ENCODE measurements around the gene SLC16A5. TPM values are rescaled to one million over a fixed set of nuclear protein-coding genes. Genes with fewer than 3 reads are reported as not detected.

SLC16A5 gene
- polyA plus RNA-seq, 1 donor (not counting 4 experiments of a cell fraction or from before 2014, with no cell fraction given): 3.5 TPM

GRCh38 chr17:75146592-75146991 lies 58.8 kb downstream of the SLC16A5 start:
- H3K79me2 ChIP-seq (ENCODE audit: control insufficient read depth, insufficient read depth, low read length): peaks cover 59% of the 10 kb centered on the region
- no peak overlapping the region for H2AFZ ChIP-seq (ENCODE audit: control insufficient read depth, low read length)

DNA sequence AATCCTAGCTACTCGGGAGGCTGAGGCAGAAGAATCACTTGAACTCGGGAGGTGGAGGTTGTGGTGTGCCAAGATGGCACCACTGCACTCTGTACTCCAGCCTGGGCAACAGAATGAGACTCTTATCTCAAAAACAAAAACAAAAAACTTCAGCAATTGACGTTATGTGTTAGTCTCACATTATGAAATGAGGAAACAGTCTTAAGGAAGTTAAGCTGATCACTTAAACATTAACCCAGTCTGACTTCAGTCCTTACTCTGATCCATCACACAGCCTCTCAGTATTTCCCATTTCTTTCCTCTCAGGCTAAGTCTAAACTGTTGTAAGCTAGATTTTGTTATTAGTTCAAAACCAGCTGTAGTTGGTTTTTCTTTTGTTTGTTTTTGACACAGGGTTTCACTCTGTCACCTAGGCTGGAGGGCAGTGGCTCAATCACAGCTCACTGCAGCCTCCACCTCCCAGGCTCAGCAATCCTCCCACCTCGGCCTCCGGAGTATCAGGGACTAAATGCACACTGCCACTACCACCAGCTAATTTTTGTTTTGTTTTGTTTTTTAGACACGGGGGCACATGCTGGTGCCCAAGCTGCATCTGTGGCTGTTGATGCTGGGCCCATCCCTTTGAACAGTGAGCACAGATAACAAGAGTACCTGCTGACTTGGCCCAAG lies 60.3 kb downstream of the SLC16A5 start:
- Histone ChIP-seq H3K4me1 (ENCODE audit: control insufficient read depth, extremely low read depth, insufficient read depth, low read length) (peaks cover 12% of the 10 kb centered on the region), H3K79me2 (ENCODE audit: control insufficient read depth, insufficient read depth, low read length) (peaks cover 68% of the 10 kb centered on the region), H3K27me3 (ENCODE audit: control insufficient read depth, extremely low read depth, insufficient read depth, low read length) (no peaks in the 10 kb centered on the region), H4K20me1 (ENCODE audit: control insufficient read depth, extremely low read depth, insufficient read depth, low read length) (peaks cover 13% of the 10 kb centered on the region), H3K4me2 (ENCODE audit: control insufficient read depth, extremely low read depth, insufficient read depth, low read depth, low read length) (no peak overlapping the region), H3K9me1 (ENCODE audit: control insufficient read depth, extremely low read depth, insufficient read depth, low read length) (no peaks in the 10 kb centered on the region), H3K4me3 (ENCODE audit: control insufficient read depth in 2 of 3, extremely low read depth in 1 of 3, insufficient read depth in 2 of 3, low read depth in 1 of 3, low read length in 3 of 3) (no peak overlapping the region), H3K36me3 (ENCODE audit: control insufficient read depth in 2 of 2, extremely low read depth in 1 of 2, insufficient read depth in 2 of 2, low read length in 2 of 2) (peaks cover 35 to 49% of the 10 kb centered on the region in 2 experiments), H3K9ac (ENCODE audit: control insufficient read depth, extremely low read depth, insufficient read depth, low read length) (no peak overlapping the region), H3K9me3 (ENCODE audit: control insufficient read depth, low read depth, low read length) (no peaks in the 10 kb centered on the region), H3K27ac (ENCODE audit: control insufficient read depth, insufficient read depth, low read length) (no peak overlapping the region), H2AFZ (ENCODE audit: control insufficient read depth, low read length) (no peak overlapping the region)
- TF ChIP-seq, protein P1, sequence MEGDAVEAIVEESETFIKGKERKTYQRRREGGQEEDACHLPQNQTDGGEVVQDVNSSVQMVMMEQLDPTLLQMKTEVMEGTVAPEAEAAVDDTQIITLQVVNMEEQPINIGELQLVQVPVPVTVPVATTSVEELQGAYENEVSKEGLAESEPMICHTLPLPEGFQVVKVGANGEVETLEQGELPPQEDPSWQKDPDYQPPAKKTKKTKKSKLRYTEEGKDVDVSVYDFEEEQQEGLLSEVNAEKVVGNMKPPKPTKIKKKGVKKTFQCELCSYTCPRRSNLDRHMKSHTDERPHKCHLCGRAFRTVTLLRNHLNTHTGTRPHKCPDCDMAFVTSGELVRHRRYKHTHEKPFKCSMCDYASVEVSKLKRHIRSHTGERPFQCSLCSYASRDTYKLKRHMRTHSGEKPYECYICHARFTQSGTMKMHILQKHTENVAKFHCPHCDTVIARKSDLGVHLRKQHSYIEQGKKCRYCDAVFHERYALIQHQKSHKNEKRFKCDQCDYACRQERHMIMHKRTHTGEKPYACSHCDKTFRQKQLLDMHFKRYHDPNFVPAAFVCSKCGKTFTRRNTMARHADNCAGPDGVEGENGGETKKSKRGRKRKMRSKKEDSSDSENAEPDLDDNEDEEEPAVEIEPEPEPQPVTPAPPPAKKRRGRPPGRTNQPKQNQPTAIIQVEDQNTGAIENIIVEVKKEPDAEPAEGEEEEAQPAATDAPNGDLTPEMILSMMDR (optimal IDR thresholded peaks at IDR 0.05 in 1 of 3, IDR thresholded peaks at IDR 0.05 in 1 of 3, conservative IDR thresholded peaks at IDR 0.05 in 1 of 3; ENCODE audit: extremely low read depth in 1 of 3, insufficient read depth in 2 of 3, low read length in 3 of 3): no peak
- TF ChIP-seq EZH2 (IDR thresholded peaks at IDR 0.05; ENCODE audit: low read length): no peak
- DNase-seq (ENCODE audit: low read depth, low spot score): no peak
- no peak for FAIRE-seq
- dilution Hi-C loops (cut with MboI; ENCODE audit: extremely low pct_ligation_motif_present, low sequenced_read_pairs): no loop called here

More at GRCh38 chr17:75146592-75146991, 58.8 kb downstream of the SLC16A5 start:
- H4K20me1 ChIP-seq (ENCODE audit: control insufficient read depth, extremely low read depth, insufficient read depth, low read length): peaks cover 8% of the 10 kb centered on the region
- no peak overlapping the region for H3K27ac ChIP-seq (ENCODE audit: control insufficient read depth, insufficient read depth, low read length)
- no peak overlapping the region for H3K4me3 ChIP-seq (ENCODE audit: control insufficient read depth in 2 of 3, extremely low read depth in 1 of 3, insufficient read depth in 2 of 3, low read depth in 1 of 3, low read length in 3 of 3)
- FAIRE-seq (no peak), DNase-seq (ENCODE audit: low read depth, low spot score) (no peak)
- no peaks in the 10 kb centered on the region for H3K4me1 ChIP-seq (ENCODE audit: control insufficient read depth, extremely low read depth, insufficient read depth, low read length)
- dilution Hi-C loops (cut with MboI; ENCODE audit: extremely low pct_ligation_motif_present, low sequenced_read_pairs): no loop called here
- no peak overlapping the region for H3K4me2 ChIP-seq (ENCODE audit: control insufficient read depth, extremely low read depth, insufficient read depth, low read depth, low read length)
- TF ChIP-seq, protein P1 (optimal IDR thresholded peaks at IDR 0.05 in 1 of 3, IDR thresholded peaks at IDR 0.05 in 1 of 3, conservative IDR thresholded peaks at IDR 0.05 in 1 of 3; ENCODE audit: extremely low read depth in 1 of 3, insufficient read depth in 2 of 3, low read length in 3 of 3): no peak
- no peak for TF ChIP-seq EZH2 (IDR thresholded peaks at IDR 0.05; ENCODE audit: low read length)
- no peaks in the 10 kb centered on the region for H3K9me3 ChIP-seq (ENCODE audit: control insufficient read depth, low read depth, low read length)
- no peaks in the 10 kb centered on the region for H3K9me1 ChIP-seq (ENCODE audit: control insufficient read depth, extremely low read depth, insufficient read depth, low read length)
- no peak overlapping the region for H3K9ac ChIP-seq (ENCODE audit: control insufficient read depth, extremely low read depth, insufficient read depth, low read length)
- peaks cover 40 to 57% of the 10 kb centered on the region in 2 experiments for H3K36me3 ChIP-seq (ENCODE audit: control insufficient read depth in 2 of 2, extremely low read depth in 1 of 2, insufficient read depth in 2 of 2, low read length in 2 of 2)
- no peaks in the 10 kb centered on the region for H3K27me3 ChIP-seq (ENCODE audit: control insufficient read depth, extremely low read depth, insufficient read depth, low read length)
